Erythroblast (primary cell): ENCODE data around the gene BUB1B.

ENCODE experiments used
- GATA1 ChIP-seq: IDR thresholded peaks from 2 replicates; pipeline ENCODE4 v1.6.1; 2011; ENCODE audit warnings: low read depth, mild to moderate bottlenecking, control low read depth, low read length, moderate library complexity
- POLR2A ChIP-seq: IDR thresholded peaks from 2 replicates; pipeline ENCODE4 v1.6.1; 2011; ENCODE audit warnings: mild to moderate bottlenecking, low read length

GRCh38 chr15:40137303-40138200 lies 23.3 kb upstream of the BUB1B start:
- TF ChIP-seq POLR2A (no peak), GATA1 (no peak)
